SK-N-MC (cell line): Measurements from ENCODE around the gene ADISSP.

Experiments
- EZH2 ChIP-seq: fragments of 200-600 bp; sonication (generic); IDR thresholded peaks from one replicate; pipeline ENCODE4 v1.6.1; 2017; ENCODE audit warnings: antibody characterized with exemption
- FOXP2 ChIP-seq: optimal IDR thresholded peaks from 2 replicates; pipeline ENCODE3; 2011; ENCODE audit warnings: mild to moderate bottlenecking, moderate library complexity; ENCODE audit not compliant: insufficient read depth; ENCODE audit errors: extremely low read length, control extremely low read depth
- POLR2AphosphoS5 ChIP-seq: IDR thresholded peaks from 2 replicates; pipeline ENCODE4 v1.6.1; 2012; ENCODE audit warnings: mild to moderate bottlenecking, low read depth, low read length, borderline replicate concordance

- no peak for TF ChIP-seq EZH2
- TF ChIP-seq POLR2AphosphoS5, result no peak
- no peak for TF ChIP-seq FOXP2
These were observed 40.0 kb downstream of the ADISSP start for GRCh38 chr20:3727401-3728021.
